ENCODE measurements around the gene SLC25A38. TPM values are rescaled to one million over a fixed set of nuclear protein-coding genes. Genes with fewer than 3 reads are reported as not detected.

The SLC25A38 gene
- total RNA-seq, 1 experiment from 2014 or later, result 45.9 TPM

- POLR2A ChIA-PET, result no interaction called here
- BruUV-seq (replicated peaks), result no TSS peak
Measured at GRCh38 chr3:39429466-39429865, 46.3 kb downstream of the SLC25A38 start.

GRCh38 chr3:39432342-39432741 lies 49.2 kb downstream of the SLC25A38 start:
- no peaks in the 10 kb centered on the region for H3K36me3 Mint-ChIP-seq (ENCODE audit: insufficient read depth, unreplicated experiment)
- no peaks in the 10 kb centered on the region for H3K9me3 Mint-ChIP-seq (ENCODE audit: unreplicated experiment)
- peak; percentile 33 for DNase-seq (ENCODE audit: unreplicated experiment)
- intact Hi-C loops (cut with micrococcal nuclease), result no loop called here
- TF ChIP-seq CTCF (IDR thresholded peaks at IDR 0.05; ENCODE audit: unreplicated experiment), result no peak
- peaks cover 17% of the 10 kb centered on the region for H3K4me1 Mint-ChIP-seq (ENCODE audit: insufficient read depth, unreplicated experiment)
- H3K27me3 Mint-ChIP-seq (ENCODE audit: insufficient read depth, unreplicated experiment), result no peaks in the 10 kb centered on the region
- POLR2A ChIA-PET, result interaction anchor here (1.2 kb wide), 1 partner anchor 8 kb away, joined by 5 read pairs; no protein-coding TSS in a partner anchor
- no peak overlapping the region for H3K4me3 Mint-ChIP-seq (ENCODE audit: unreplicated experiment)
- BruUV-seq (replicated peaks), result no TSS peak
- CTCF ChIA-PET, result interaction anchor here (1.2 to 2.9 kb wide), 3 partner anchors 14 to 67 kb away, joined by 5 to 24 read pairs (median 6); no protein-coding TSS in a partner anchor
- no peak overlapping the region for H3K27ac Mint-ChIP-seq (ENCODE audit: low read depth, unreplicated experiment)

More at GRCh38 chr3:39429466-39429865, 46.3 kb downstream of the SLC25A38 start:
- CTCF ChIA-PET, result interaction anchor here (0.6 to 2.9 kb wide), 3 partner anchors 13 to 26 kb away, joined by 3 to 24 read pairs (median 5); no protein-coding TSS in a partner anchor
- no peak for DNase-seq (ENCODE audit: unreplicated experiment)
- TF ChIP-seq CTCF (IDR thresholded peaks at IDR 0.05; ENCODE audit: unreplicated experiment), result no peak
- H3K27me3 Mint-ChIP-seq (ENCODE audit: insufficient read depth, unreplicated experiment), result no peaks in the 10 kb centered on the region
- intact Hi-C loops (cut with micrococcal nuclease), result no loop called here
- H3K36me3 Mint-ChIP-seq (ENCODE audit: insufficient read depth, unreplicated experiment), result no peaks in the 10 kb centered on the region
- no peak overlapping the region for H3K4me3 Mint-ChIP-seq (ENCODE audit: unreplicated experiment)
- no peak overlapping the region for H3K27ac Mint-ChIP-seq (ENCODE audit: low read depth, unreplicated experiment)
- peaks cover 9% of the 10 kb centered on the region for H3K4me1 Mint-ChIP-seq (ENCODE audit: insufficient read depth, unreplicated experiment)
- H3K9me3 Mint-ChIP-seq (ENCODE audit: unreplicated experiment), result no peaks in the 10 kb centered on the region

GRCh38 chr3:39433642-39434041 lies 50.5 kb downstream of the SLC25A38 start:
- Mint-ChIP-seq H3K27me3 (ENCODE audit: insufficient read depth, unreplicated experiment) (no peaks in the 10 kb centered on the region), H3K36me3 (ENCODE audit: insufficient read depth, unreplicated experiment) (no peaks in the 10 kb centered on the region), H3K27ac (ENCODE audit: low read depth, unreplicated experiment) (peak overlapping the region; percentile 69), H3K4me3 (ENCODE audit: unreplicated experiment) (no peak overlapping the region), H3K9me3 (ENCODE audit: unreplicated experiment) (no peaks in the 10 kb centered on the region), H3K4me1 (ENCODE audit: insufficient read depth, unreplicated experiment) (peaks cover 17% of the 10 kb centered on the region)
- BruUV-seq (replicated peaks), result no TSS peak
- intact Hi-C loops (cut with micrococcal nuclease), result no loop called here
- no peak for DNase-seq (ENCODE audit: unreplicated experiment)
- CTCF ChIA-PET, result interaction anchor here (1.2 kb wide), 1 partner anchor 13 kb away, joined by 5 read pairs; no protein-coding TSS in a partner anchor
- TF ChIP-seq CTCF (IDR thresholded peaks at IDR 0.05; ENCODE audit: unreplicated experiment), result no peak
- POLR2A ChIA-PET, result interaction anchor here (0.8 kb wide), 1 partner anchor 49 kb away, joined by 3 read pairs; no protein-coding TSS in a partner anchor

GRCh38 chr3:39434574-39434973 lies 51.4 kb downstream of the SLC25A38 start:
- TF ChIP-seq CTCF (IDR thresholded peaks at IDR 0.05; ENCODE audit: unreplicated experiment), result no peak
- intact Hi-C loops (cut with micrococcal nuclease), result no loop called here
- Mint-ChIP-seq H3K9me3 (ENCODE audit: unreplicated experiment) (no peaks in the 10 kb centered on the region), H3K27me3 (ENCODE audit: insufficient read depth, unreplicated experiment) (no peaks in the 10 kb centered on the region), H3K4me1 (ENCODE audit: insufficient read depth, unreplicated experiment) (peaks cover 17% of the 10 kb centered on the region), H3K27ac (ENCODE audit: low read depth, unreplicated experiment) (peak overlapping the region; percentile 69), H3K36me3 (ENCODE audit: insufficient read depth, unreplicated experiment) (no peaks in the 10 kb centered on the region), H3K4me3 (ENCODE audit: unreplicated experiment) (no peak overlapping the region)
- DNase-seq (ENCODE audit: unreplicated experiment), result peak; percentile 61
- ChIA-PET CTCF (interaction anchor here (0.5 to 1.4 kb wide), 7 partner anchors 9 to 130 kb away, joined by 3 to 6 read pairs (median 3); no protein-coding TSS in a partner anchor), POLR2A (interaction anchor here (0.8 to 1.6 kb wide), 2 partner anchors 27 to 50 kb away, joined by 3 read pairs; no protein-coding TSS in a partner anchor)
- no TSS peak for BruUV-seq (replicated peaks)

All from MCF 10A (cell line).